Neural crest cell (in vitro differentiated cells): ENCODE measurements around the gene TEKTIP1. TPM values are rescaled to one million over a fixed set of nuclear protein-coding genes. Genes with fewer than 3 reads are reported as not detected.

Experiments used
- DNase-seq: peaks from one replicate; pipeline ENCODE4 v3.0.0; 2021; ENCODE audit warnings: low read depth, mixed read lengths, low spot score
- H3K27ac Mint-ChIP-seq: one replicate; pipeline ENCODE4 v1.8.0; 2021; ENCODE audit warnings: mild to moderate bottlenecking, mixed read lengths; ENCODE audit not compliant: unreplicated experiment
- H3K27me3 Mint-ChIP-seq: 2 replicates; pipeline ENCODE4 v1.8.0; 2021; ENCODE audit warnings: low read depth, mild to moderate bottlenecking, mixed read lengths
- H3K36me3 Mint-ChIP-seq: 2 replicates; pipeline ENCODE4 v1.8.0; 2021; ENCODE audit warnings: low read depth, mild to moderate bottlenecking, mixed read lengths
- H3K4me1 Mint-ChIP-seq: 2 replicates; pipeline ENCODE4 v1.8.0; 2021; ENCODE audit warnings: mixed read lengths
- H3K4me3 Mint-ChIP-seq: one replicate; pipeline ENCODE4 v1.8.0; 2021; ENCODE audit warnings: mild to moderate bottlenecking, mixed read lengths
- H3K9me3 Mint-ChIP-seq: 2 replicates; pipeline ENCODE4 v1.8.0; 2021; ENCODE audit warnings: mixed read lengths
- CTCF ChIP-seq: fragments of 200-600 bp; sonication (generic); conservative IDR thresholded peaks from 2 replicates; pipeline ENCODE4 v1.5.0; 2021; ENCODE audit warnings: antibody characterized with exemption, mild to moderate bottlenecking
- total RNA-seq: library from RNA; stranded (reverse); gene quantifications from 2 replicates; pipeline ENCODE4 v1.2.1, GENCODE V29; 2021

TEKTIP1 gene
- total RNA-seq, 1 donor from 2014 or later: 2.0 TPM

GRCh38 chr19:3519126-3519525 lies 19.8 kb upstream of the TEKTIP1 start:
- Mint-ChIP-seq H3K27ac (no peak overlapping the region), H3K9me3 (no peaks in the 10 kb centered on the region), H3K4me3 (no peak overlapping the region), H3K4me1 (no peaks in the 10 kb centered on the region), H3K36me3 (peaks cover 3% of the 10 kb centered on the region), H3K27me3 (no peaks in the 10 kb centered on the region)
- TF ChIP-seq CTCF: no peak
- no peak for DNase-seq

GRCh38 chr19:3520166-3521103 lies 18.5 kb upstream of the TEKTIP1 start:
- Mint-ChIP-seq H3K27me3 (no peaks in the 10 kb centered on the region), H3K9me3 (no peaks in the 10 kb centered on the region), H3K4me1 (no peaks in the 10 kb centered on the region), H3K4me3 (no peak overlapping the region), H3K27ac (peak overlapping the region; percentile 13), H3K36me3 (peaks cover 3% of the 10 kb centered on the region)
- no peak for DNase-seq
- TF ChIP-seq CTCF: peak; percentile 34

GRCh38 chr19:3521104-3521445 lies 17.9 kb upstream of the TEKTIP1 start:
- Mint-ChIP-seq H3K9me3 (no peaks in the 10 kb centered on the region), H3K36me3 (peaks cover 3% of the 10 kb centered on the region), H3K4me3 (no peak overlapping the region), H3K27ac (peak overlapping the region; percentile 13), H3K27me3 (no peaks in the 10 kb centered on the region), H3K4me1 (no peaks in the 10 kb centered on the region)
- DNase-seq: no peak
- no peak for TF ChIP-seq CTCF

DNA sequence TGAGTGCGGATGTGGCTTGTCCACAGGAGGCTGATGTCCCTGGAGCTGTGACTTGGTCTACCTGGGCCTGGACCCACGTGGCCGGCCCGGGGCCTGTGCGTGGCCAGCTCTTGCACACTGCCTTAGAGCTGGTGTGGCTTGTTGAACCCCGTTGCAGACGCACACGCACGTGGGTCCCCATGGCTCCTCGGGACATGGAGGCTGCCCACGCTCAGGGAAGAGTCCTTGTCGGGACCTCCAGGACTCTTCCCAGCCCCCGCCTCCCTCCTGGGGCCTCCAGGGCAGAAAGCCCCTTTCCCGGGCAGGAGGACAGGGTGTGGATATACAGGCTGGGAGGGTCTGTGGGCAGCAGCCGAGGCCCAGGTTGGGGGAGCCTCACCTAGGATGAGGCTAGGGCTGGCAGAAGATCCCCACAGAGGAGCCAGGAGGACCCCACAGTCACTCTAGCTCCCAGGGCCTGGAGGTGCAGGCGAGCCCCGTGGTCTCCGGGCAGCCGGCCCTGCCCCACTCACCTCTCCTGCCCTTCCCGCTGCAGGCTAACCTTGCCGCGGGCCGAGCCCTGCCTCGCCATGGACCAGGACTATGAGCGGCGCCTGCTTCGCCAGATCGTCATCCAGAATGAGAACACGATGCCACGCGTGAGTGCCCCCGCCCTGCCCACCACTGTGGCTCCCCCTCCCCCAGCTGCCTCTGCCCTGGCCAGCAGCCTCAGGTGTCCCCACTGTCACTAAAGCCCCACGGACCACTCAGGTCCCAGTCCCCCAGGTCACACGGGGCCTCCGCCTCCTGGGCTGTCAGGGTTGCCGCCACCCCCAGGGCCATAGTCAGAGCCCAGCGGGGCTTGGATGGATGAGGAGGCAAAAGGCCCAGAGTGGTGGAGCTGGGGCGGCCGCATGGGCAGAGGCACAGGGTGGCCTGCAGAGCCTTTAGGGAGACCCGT lies 16.3 kb upstream of the TEKTIP1 start:
- H3K27me3 Mint-ChIP-seq: no peaks in the 10 kb centered on the region
- DNase-seq: no peak
- no peak overlapping the region for H3K4me3 Mint-ChIP-seq
- H3K4me1 Mint-ChIP-seq: no peaks in the 10 kb centered on the region
- no peak for TF ChIP-seq CTCF
- H3K9me3 Mint-ChIP-seq: no peaks in the 10 kb centered on the region
- no peak overlapping the region for H3K27ac Mint-ChIP-seq
- peaks cover 3% of the 10 kb centered on the region for H3K36me3 Mint-ChIP-seq

DNA sequence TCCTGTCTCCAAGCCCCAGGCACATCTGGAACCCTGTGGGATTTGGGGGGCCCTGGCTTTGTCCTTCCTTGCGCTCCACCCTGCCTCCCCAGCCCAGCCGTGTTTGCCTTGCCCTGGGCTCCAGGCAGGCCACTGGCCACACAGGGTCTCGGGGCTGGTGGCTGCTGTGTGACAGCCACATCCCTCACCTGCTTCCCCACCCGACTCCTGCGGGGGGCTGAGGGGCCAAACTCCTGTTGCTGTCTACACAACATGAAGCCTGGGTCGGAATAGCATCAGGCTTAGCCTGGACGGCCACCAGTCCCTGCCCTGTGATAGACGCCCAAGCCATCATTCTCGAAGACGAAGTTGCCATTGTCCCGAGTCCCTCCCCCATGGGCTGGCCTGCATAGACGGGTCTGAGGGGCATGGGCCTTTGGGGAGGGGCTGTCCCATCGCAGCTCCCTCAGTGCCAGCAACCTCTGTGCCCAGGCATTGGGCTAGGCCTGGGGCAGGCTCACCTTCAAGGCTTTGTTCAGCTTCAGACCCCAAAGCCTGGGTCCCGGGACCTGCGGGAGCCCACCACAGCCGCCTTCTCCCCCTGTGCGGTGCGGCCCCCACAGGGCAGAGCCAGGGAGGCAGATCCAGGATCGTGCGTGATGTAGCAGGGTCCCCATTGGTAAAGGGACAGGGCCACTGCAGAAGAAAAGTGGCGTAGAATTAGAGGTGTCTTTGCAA lies 15.5 kb upstream of the TEKTIP1 start:
- DNase-seq: no peak
- H3K27me3 Mint-ChIP-seq: no peaks in the 10 kb centered on the region
- H3K4me1 Mint-ChIP-seq: no peaks in the 10 kb centered on the region
- H3K27ac Mint-ChIP-seq: no peak overlapping the region
- no peaks in the 10 kb centered on the region for H3K9me3 Mint-ChIP-seq
- H3K36me3 Mint-ChIP-seq: peaks cover 3% of the 10 kb centered on the region
- H3K4me3 Mint-ChIP-seq: no peak overlapping the region
- TF ChIP-seq CTCF: no peak
